ENCODE data around the gene SNX22.
"Not testable (repeated sequence)": the region's sequence is repeated elsewhere in the genome, so short reads cannot be mapped to it uniquely, and the experiment has no call there.

Gene SNX22

GRCh38 chr15:64151727-64152506, at the start of gene SNX22:
TSS of gene SNX22 (plus strand) at chr15:64151731. CDS start at chr15:64151776, 45 bp downstream.
- DNase-seq (ENCODE audit: low read depth in 2 of 2): no peak

DNA sequence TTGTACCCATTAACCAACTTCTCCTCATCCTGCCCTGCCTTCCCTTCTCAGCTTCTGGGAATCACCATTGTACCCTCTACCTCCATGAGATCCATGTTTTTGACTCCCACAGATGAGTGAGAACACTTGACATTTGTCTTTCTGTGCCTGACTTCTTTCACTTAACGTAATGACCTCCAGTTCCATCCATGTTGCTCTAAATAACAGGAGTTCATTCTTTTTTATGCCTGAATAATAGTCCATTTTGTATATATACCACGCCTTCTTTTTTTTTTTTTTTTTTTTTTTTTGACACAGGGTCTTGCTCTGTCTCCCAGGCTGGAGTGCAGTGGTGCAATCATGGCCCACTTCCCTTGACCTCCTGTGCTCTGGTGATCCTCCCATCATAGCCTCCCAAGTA, 49.0 kb upstream of the SNX22 start:
- DNase-seq (ENCODE audit: low read depth in 2 of 2): no peak

DNA sequence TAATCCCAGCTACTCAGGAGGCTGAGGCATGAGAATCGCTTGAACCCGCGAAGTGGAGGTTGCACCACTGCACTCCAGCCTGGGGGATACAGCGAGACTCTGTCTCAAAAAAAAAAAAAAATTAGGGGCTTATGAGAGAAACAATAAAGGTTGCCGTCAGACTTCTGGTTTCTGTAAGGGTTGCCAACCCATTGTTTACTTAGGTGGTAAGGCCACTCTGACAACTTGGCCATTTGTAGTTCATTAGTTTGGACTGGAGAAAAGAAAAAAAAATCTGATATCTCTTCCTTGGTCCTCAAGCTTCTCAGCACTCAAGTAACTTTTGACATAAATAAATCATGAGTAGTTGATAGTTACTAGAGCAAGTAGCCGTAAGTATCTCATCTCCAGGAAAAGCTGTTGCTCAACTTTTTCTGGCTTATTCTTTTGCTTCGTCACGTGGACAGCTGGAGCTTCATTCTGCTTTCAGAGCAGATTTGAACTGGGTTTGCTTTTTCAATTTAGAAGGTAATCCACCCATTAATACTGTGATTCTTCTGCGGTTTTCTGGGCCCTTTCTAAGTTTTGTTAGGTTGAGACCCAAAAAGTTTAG, 46.3 kb upstream of the SNX22 start:
- DNase-seq (ENCODE audit: low read depth in 2 of 2): no peak

DNA sequence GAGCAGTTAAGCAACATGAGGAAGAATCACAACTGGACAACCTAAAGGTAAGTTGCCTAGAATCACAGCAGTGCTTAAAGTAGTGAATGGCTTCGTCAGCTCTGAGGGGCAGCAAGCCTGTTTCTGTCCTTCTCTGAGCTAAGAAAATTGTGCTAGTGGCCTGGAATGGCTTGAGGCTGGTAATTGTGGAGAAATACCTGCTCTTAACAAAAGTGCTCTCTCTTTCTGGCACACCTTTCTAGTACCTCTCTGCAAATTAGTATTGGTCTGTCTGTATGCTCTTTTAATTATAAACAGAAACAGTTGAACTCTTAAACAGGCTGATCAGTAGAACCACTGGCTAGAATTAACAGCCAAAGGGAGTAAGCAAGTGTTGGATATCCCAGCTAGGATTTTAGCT, 44.2 kb upstream of the SNX22 start:
- DNase-seq (ENCODE audit: low read depth in 2 of 2): no peak

DNA sequence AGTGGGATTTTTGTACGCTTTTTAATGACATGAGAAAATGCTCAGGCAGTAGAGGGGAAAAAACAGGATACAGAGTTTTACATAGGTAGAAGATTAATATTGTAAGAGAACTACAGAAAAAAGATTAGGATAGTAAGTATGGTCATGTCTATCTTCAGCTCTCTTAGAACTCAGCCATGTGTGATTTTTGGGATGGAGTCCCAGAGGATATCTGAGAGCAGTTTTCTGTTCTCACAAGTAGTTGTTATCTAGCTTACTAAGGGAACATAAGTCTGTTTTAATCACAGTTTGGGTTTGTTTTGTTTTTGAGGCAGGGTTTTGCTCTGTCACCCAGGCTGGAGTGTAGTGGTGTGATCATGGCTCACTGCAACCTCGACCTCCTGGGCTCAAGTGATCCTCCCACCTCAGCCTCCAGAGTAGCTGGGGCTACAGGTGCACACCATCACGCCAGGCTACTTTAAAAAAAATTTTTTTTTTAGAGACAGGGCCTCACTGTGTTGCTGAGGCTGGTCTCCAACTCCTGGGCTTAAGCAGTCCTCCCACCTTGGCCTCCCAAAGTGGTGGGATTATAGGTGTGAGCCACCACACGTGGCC, 41.3 kb upstream of the SNX22 start:
- DNase-seq (ENCODE audit: low read depth in 2 of 2): not testable (repeated sequence)

- DNase-seq (ENCODE audit: low read depth in 2 of 2): no peak
These were observed 40.4 kb upstream of the SNX22 start for GRCh38 chr15:64110950-64111678.

GRCh38 chr15:64111679-64112050, 39.9 kb upstream of the SNX22 start:
- DNase-seq (ENCODE audit: low read depth in 2 of 2): no peak

DNA sequence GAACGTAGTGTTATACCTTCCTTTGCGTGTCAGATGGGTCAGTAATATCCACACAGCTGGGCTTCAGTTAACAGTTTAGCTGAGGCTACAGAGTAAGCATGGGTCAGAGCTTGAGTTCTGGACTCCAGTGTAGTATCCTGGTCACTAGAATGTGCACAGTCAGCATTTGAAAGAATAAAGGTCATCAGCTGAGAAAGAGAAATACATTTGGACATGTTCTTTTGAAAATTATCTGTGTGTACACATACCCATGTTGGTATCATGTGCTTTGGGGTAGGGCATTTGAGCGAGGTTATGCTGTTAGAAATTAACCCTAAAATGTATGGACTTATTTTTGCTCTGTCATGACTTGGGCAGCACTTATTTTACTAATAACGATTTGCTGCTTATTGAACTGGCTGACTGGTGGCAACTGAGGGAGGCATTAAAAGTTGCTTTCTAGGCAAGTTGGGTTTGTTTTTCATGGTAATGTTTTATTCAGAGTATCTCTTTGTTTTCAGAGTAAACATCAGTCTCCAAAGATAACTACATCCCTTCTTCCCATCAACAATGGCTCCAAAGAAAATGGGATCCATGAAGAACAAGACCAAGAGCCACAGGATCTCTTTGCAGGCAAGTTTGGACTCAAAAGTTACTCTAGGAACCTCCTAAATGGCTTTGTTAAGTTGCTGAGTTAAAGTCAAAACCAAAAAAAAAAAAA, 39.3 kb upstream of the SNX22 start:
- DNase-seq (ENCODE audit: low read depth in 2 of 2): no peak

DNA sequence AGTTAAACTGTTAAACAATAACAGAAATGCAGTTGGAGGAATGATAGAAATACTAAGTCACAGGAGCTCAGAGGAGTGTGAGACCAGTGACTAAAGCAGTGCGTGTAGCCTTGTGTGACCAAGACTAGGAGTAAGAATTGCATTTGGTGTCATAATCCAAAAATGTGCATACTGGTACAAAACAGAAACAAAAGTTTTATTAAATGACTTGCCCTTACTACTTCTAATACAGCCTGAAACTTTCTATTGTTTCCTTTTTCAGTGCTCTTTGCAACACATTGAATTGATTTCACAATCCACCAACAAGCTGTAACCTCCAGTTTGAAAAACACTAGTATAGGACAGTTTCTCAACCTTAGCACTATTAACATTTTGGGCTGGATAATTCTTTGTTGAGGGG, 38.6 kb upstream of the SNX22 start:
- no peak for DNase-seq (ENCODE audit: low read depth in 2 of 2)

GRCh38 chr15:64117759-64118487, 33.6 kb upstream of the SNX22 start:
- DNase-seq (ENCODE audit: low read depth in 2 of 2): no peak

- DNase-seq (ENCODE audit: low read depth in 2 of 2): not testable (repeated sequence)
These were observed 31.2 kb upstream of the SNX22 start for GRCh38 chr15:64120322-64120721.

DNA sequence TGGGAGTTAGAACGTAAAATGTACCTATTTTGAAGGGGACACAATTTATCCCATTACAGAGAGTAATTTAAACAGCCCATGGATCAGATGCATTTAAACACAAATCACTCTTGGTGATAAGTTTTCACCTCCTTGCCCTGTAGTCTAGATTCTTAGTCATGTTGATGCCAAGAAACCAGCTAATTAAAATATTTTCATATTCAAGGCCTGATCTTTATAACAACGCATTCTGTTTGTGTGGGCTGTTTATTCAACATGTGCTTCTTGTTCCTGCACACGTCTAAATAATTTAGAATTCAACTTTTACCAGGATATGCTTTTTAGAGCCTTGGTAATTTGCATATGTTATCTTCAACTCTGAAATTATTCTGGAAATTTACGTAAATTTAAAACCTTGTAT, 29.9 kb upstream of the SNX22 start:
- DNase-seq (ENCODE audit: low read depth in 2 of 2): no peak

DNA sequence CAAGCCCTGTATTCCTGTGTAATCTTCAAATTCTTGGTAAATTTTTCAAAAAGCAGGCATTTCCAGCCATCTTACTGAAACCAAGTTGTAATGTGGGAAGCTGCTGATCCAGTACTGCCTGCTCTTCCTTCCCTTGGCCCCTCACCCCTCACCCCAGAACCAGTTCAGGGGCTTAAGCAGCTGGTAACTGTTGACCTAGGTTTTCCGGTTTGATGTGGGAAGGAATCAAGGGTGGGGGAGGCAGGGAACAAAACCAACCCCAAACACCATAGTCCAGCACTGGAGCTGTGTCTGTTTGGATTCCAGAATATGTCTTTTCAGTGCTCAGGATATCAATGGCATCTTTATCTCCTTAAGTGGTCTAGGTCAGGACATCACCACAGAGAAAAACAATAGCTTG, 29.1 kb upstream of the SNX22 start:
- no peak for DNase-seq (ENCODE audit: low read depth in 2 of 2)

- DNase-seq (ENCODE audit: low read depth in 2 of 2): no peak
These were observed 28.6 kb upstream of the SNX22 start for GRCh38 chr15:64122936-64123351.

- no peak for DNase-seq (ENCODE audit: low read depth in 2 of 2)
These were observed 25.6 kb upstream of the SNX22 start for GRCh38 chr15:64125978-64126377.

DNA sequence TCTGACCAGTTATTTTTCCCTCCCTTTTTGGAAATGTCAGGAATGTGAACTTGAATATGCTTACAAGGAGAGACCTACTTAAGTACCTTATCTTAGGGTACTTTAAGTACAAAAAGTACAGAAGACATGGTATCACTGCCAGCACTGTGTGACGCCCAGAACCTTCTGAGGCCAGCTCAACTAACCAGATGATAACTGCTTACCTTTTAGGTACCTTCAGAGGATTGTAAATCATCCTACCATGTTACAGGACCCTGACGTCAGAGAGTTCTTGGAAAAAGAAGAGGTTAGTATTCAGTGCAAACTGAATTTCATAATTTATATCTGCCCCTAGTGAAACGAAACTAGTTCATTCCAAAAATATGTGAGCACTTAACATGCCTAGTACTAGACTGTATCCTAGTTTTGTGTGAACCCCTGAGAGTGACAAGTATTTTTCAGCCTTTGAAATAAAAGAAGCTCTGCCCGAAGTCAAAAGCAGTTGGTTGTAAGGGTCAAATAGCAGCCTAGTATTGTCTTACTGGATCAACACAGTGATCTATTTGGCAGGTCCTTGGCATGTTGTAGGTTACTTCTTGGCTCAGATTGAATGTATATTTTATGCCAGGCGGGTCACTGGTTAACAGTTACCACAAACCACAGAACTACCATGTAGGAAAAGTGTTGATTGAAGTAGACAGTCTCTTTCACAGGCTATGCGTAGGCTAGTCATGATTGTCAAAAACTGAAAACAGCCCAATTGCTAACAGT, 23.8 kb upstream of the SNX22 start:
- DNase-seq (ENCODE audit: low read depth in 2 of 2): no peak

DNA sequence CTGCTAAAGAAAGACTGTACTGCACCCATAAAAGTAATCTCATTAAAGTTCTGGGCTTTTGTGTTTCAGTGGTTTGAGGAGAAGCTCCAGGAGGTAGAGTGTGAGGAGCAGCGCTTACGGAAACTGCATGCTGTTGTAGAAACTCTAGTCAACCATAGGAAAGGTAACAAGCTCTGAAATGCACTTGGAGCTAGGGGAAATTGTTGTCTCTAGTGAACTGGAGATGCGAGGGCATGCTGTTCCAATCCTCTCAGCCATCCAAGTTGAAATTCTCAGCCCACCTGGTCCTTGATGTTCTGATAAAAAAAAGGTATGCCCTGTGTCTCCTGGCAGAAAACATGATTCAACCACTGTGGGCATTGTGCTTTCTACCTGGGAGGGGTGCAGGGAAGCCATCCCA, 21.4 kb upstream of the SNX22 start:
- DNase-seq (ENCODE audit: low read depth in 2 of 2): no peak

DNA sequence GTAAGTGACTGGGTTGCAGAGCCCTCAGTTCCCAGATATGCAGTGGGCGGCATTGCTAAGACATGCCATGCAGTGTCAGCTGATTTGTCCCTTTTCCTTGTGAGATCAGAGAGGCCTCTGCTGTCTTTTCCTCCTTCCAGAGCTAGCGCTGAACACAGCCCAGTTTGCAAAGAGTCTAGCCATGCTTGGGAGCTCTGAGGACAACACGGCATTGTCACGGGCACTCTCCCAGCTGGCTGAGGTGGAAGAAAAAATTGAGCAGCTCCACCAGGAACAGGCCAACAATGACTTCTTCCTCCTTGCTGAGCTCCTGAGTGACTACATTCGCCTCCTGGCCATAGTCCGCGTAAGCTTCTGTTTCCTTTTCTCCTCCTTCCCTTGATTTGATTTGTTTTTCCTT, 20.0 kb upstream of the SNX22 start:
- no peak for DNase-seq (ENCODE audit: low read depth in 2 of 2)

DNA sequence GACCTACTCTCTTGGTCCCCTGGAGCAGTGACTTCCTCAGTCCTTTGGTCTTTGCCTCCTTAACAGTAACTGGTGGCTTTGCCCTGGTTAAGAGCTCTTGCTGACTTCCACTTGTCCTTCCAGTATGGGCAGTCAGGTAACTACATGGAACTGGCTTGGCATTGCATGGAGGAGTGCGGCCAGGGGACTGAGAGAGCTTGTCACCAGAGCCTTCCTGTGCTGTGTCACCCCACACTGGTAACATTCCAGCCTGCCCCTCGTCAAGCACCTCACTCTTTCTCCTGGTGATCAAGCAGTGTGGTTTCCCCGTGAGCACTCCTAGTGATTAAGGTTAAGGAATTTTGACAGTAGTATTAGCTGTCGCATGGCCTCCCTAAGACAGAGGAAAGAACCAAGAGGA, 19.3 kb upstream of the SNX22 start:
- DNase-seq (ENCODE audit: low read depth in 2 of 2): no peak

DNA sequence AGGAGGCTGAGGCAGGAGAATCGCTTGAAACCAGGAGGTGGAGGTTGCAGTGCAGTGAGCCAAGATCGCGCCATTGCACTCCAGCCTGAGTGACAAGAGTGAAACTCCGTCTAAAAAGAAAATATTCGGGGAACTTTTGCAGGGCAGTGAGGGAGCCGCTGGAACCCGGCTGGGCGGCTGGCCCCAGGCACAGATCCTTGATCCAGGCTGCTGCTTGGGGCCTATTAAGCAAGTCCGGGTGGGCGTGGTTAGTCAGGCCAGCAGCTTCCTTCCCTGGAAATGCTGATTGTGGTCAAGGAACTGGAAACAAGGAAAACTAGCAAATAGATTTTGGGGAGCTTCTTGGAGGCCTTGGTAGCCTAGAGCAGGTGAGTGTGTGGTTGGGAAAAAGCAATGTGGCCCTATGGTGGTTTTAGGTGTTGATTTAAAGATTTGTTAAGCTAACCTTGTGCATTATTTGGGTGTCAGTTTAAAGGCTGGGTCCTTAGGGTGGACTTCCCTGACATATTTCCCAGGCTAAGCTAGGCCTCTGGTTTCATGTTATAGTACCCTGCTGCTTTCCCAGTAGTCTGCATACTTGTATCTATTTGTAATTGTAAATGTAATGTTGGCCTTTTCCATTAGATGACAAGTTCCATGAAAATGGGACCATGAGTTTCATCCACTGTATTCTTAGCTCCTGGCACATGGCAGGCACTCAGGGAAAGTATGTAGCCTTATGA, 17.7 kb upstream of the SNX22 start:
- DNase-seq (ENCODE audit: low read depth in 2 of 2): no peak
